Body of pancreas (tissue), 4 donors: ENCODE data around the gene CACNA2D4. TPM values are rescaled to one million over a fixed set of nuclear protein-coding genes. Genes with fewer than 3 reads are reported as not detected.

Experiments used
- ATAC-seq: fragments of 150-250 bp; one replicate; pipeline ENCODE4 v1.9.1; 2016
- DNase-seq, 4 donors: peaks; one replicate each; pipeline ENCODE4 v3.0.0-alpha.2; 2019
- H3K27ac ChIP-seq, 4 donors: fragments of 200-600 bp; sonication (generic); 1 replicate in 3 of 4; 2 replicates in 1 of 4; pipeline versions ENCODE4 v1.5.1 to v1.6.1; 2016 to 2019; ENCODE audit warnings: mild to moderate bottlenecking in 1 of 4, mixed read lengths in 1 of 4, moderate library complexity in 1 of 4
- H3K27me3 ChIP-seq, 2 donors: fragments of 200-600 bp; sonication (generic); one replicate each; pipeline ENCODE4 v1.6.0; 2016; ENCODE audit warnings: mild to moderate bottlenecking in 1 of 2
- H3K36me3 ChIP-seq, 2 donors: fragments of 200-600 bp; sonication (generic); replicated peaks in 1 of 2; 2 replicates each; pipeline ENCODE4 v1.5.1; 2016; ENCODE audit warnings: low read depth in 2 of 2; ENCODE audit not compliant: insufficient read depth in 1 of 2
- H3K4me1 ChIP-seq: fragments of 200-600 bp; sonication (generic); one replicate; pipeline ENCODE4 v1.6.0; 2016
- H3K4me3 ChIP-seq, 2 donors: fragments of 200-600 bp; sonication (generic); 1 replicate in 1 of 2; 2 replicates in 1 of 2; pipeline ENCODE4 v1.5.1; 2016 to 2019
- H3K9me3 ChIP-seq, 3 donors: fragments of 200-600 bp; sonication (generic); 1 replicate in 2 of 3; 2 replicates in 1 of 3; pipeline ENCODE4 v1.5.1; 2016
- CTCF ChIP-seq, 7 experiments: fragments of 450-650 bp in 4 of 7; fragments of 200-600 bp in 3 of 7; sonication (generic) in 3 of 7; IDR thresholded peaks; one replicate each; pipeline ENCODE4 v1.5.1; 2016 to 2019; ENCODE audit warnings: antibody characterized with exemption in 7 of 7
- POLR2A ChIP-seq, 3 donors: fragments of 450-650 bp; IDR thresholded peaks; one replicate each; pipeline ENCODE4 v1.6.1; 2016; ENCODE audit warnings: antibody characterized with exemption in 3 of 3, mild to moderate bottlenecking in 2 of 3
- WGBS, 2 donors: methylation state at CpG; one replicate each; pipeline ENCODE4 v1.1.5; 2017; 5-methylcytosine and 5-hydroxymethylcytosine counted together
- intact Hi-C: fragments of 100-400 bp; cut with DNase I; formaldehyde crosslinking; loops from one replicate; pipeline ENCODE4 v1.15.1; 2023
- total RNA-seq, 2 donors: library from RNA; depleted of rRNA; stranded (reverse); fragments of >200 nt; gene quantifications; one replicate each; pipeline ENCODE4 v1.1.0, GENCODE V29; 2016

Gene CACNA2D4
- total RNA-seq, 2 donors from 2014 or later, result 3.6 TPM; not detected in 1

GRCh38 chr12:1826401-1826800 is 92.1 kb downstream of the CACNA2D4 start:
- H3K36me3 ChIP-seq, result no peaks in the 10 kb centered on the region
- intact Hi-C loops, result no loop called here
- DNase-seq (no peak), ATAC-seq (no peak)
- no peaks in the 10 kb centered on the region for H3K27me3 ChIP-seq
- H3K4me3 ChIP-seq, result no peak overlapping the region
- no peaks in the 10 kb centered on the region for H3K9me3 ChIP-seq
- H3K4me1 ChIP-seq, result peaks cover 15% of the 10 kb centered on the region
- TF ChIP-seq CTCF (IDR thresholded peaks at IDR 0.05) (no peak), POLR2A (IDR thresholded peaks at IDR 0.05) (no peak)
- H3K27ac ChIP-seq, result no peak overlapping the region
- WGBS, 2 donors, result 43 to 64% methylated on average over 6 to 15 of the region's 15 CpGs

- H3K9me3 ChIP-seq, result no peaks in the 10 kb centered on the region
- TF ChIP-seq CTCF (IDR thresholded peaks at IDR 0.05) (no peak), POLR2A (IDR thresholded peaks at IDR 0.05) (no peak)
- ATAC-seq, result no peak
- intact Hi-C loops, result no loop called here
- no peak overlapping the region for H3K27ac ChIP-seq
- no peaks in the 10 kb centered on the region for H3K36me3 ChIP-seq
- DNase-seq, result no peak
- H3K4me3 ChIP-seq, result no peak overlapping the region
- H3K4me1 ChIP-seq, result peaks cover 6% of the 10 kb centered on the region
- H3K27me3 ChIP-seq, result peaks cover 0 to under 1% of the 10 kb centered on the region in 2 donors
- WGBS, 2 donors, result 54 to 64% methylated on average over 13 of the region's 14 CpGs
Measured at GRCh38 chr12:1825382-1826102, 92.9 kb downstream of the CACNA2D4 start.

GRCh38 chr12:1823237-1823636 is 95.2 kb downstream of the CACNA2D4 start:
- no peak for ATAC-seq
- Histone ChIP-seq H3K4me1 (no peaks in the 10 kb centered on the region), H3K27ac (no peak overlapping the region), H3K4me3 (no peak overlapping the region), H3K36me3 (no peaks in the 10 kb centered on the region), H3K9me3 (no peaks in the 10 kb centered on the region), H3K27me3 (peaks cover 0 to 3% of the 10 kb centered on the region in 2 donors)
- TF ChIP-seq CTCF (IDR thresholded peaks at IDR 0.05) (no peak), POLR2A (IDR thresholded peaks at IDR 0.05) (no peak)
- no peak for DNase-seq
- intact Hi-C loops, result no loop called here
- 87 to 95% methylated on average over 7 to 10 of the region's 10 CpGs for WGBS, 2 donors

- no peaks in the 10 kb centered on the region for H3K9me3 ChIP-seq
- H3K4me3 ChIP-seq, result no peak overlapping the region
- 55 to 67% methylated on average over 3 to 11 of the region's 11 CpGs for WGBS, 2 donors
- intact Hi-C loops, result no loop called here
- peaks cover 0 to 3% of the 10 kb centered on the region in 2 donors for H3K27me3 ChIP-seq
- H3K36me3 ChIP-seq, result no peaks in the 10 kb centered on the region
- DNase-seq (no peak), ATAC-seq (no peak)
- no peaks in the 10 kb centered on the region for H3K4me1 ChIP-seq
- no peak overlapping the region for H3K27ac ChIP-seq
- no peak for TF ChIP-seq POLR2A (IDR thresholded peaks at IDR 0.05)
- TF ChIP-seq CTCF (IDR thresholded peaks at IDR 0.05), result no peak
Measured at GRCh38 chr12:1822699-1823098, 95.8 kb downstream of the CACNA2D4 start.

GRCh38 chr12:1821805-1822204 is 96.6 kb downstream of the CACNA2D4 start:
- no peak overlapping the region for H3K27ac ChIP-seq
- no peaks in the 10 kb centered on the region for H3K36me3 ChIP-seq
- WGBS, 2 donors, result 17 to 24% methylated on average over 5 to 12 of the region's 12 CpGs
- no peak for TF ChIP-seq POLR2A (IDR thresholded peaks at IDR 0.05)
- no peak for TF ChIP-seq CTCF (IDR thresholded peaks at IDR 0.05)
- no peak overlapping the region for H3K4me3 ChIP-seq
- no peaks in the 10 kb centered on the region for H3K4me1 ChIP-seq
- H3K9me3 ChIP-seq, result no peaks in the 10 kb centered on the region
- no peak for ATAC-seq
- no peak for DNase-seq
- H3K27me3 ChIP-seq, result peaks cover 0 to 3% of the 10 kb centered on the region in 2 donors
- intact Hi-C loops, result no loop called here
